Upper lobe of right lung (tissue), 1 donor: Measurements from ENCODE around the gene LDHD. TPM values are rescaled to one million over a fixed set of nuclear protein-coding genes. Genes with fewer than 3 reads are reported as not detected.
A peak's percentile ranks its signal among the peaks of the same experiment; 100 is the strongest.

Experiments used
- ATAC-seq: fragments of 200-7000 bp; cut with Tn5 transposase; one replicate; pipeline ENCODE4 v1.9.1; 2020; ENCODE audit warnings: mild to moderate bottlenecking, moderate library complexity
- DNase-seq: peaks from one replicate; pipeline ENCODE4 v3.0.0-alpha.2; 2020
- H3K27ac ChIP-seq: fragments of 200-600 bp; one replicate; pipeline ENCODE4 v1.8.0; 2022
- H3K27me3 ChIP-seq: fragments of 200-600 bp; one replicate; pipeline ENCODE4 v1.8.0; 2022; ENCODE audit warnings: mild to moderate bottlenecking
- H3K36me3 ChIP-seq: fragments of 200-600 bp; one replicate; pipeline ENCODE4 v1.8.0; 2022
- H3K4me1 ChIP-seq: fragments of 200-600 bp; one replicate; pipeline ENCODE4 v1.8.0; 2022
- H3K4me3 ChIP-seq: fragments of 200-600 bp; one replicate; pipeline ENCODE4 v1.8.0; 2022; ENCODE audit warnings: mild to moderate bottlenecking
- H3K9me3 ChIP-seq: fragments of 200-600 bp; one replicate; pipeline ENCODE4 v1.8.0; 2022
- CTCF ChIP-seq: fragments of 200-600 bp; IDR thresholded peaks from one replicate; pipeline ENCODE4 v1.8.0; 2022; ENCODE audit warnings: antibody characterized with exemption
- intact Hi-C: fragments of 100-400 bp; cut with DNase I; formaldehyde crosslinking; loops from one replicate; pipeline ENCODE4 v1.11.0; 2022
- total RNA-seq: library from RNA; stranded (reverse); fragmentation: NEBNext Ultra II Directional; extraction: Animal tissue kit (Norgen Biotek cat#: 25700); gene quantifications from one replicate; pipeline ENCODE4 v1.2.1, GENCODE V29; 2021
- donor health status: DM: no; HTN: yes; CAD: no; lungs with severe emphysema.

LDHD gene
- total RNA-seq, 1 donor from 2014 or later: 10.7 TPM

GRCh38 chr16:75099075-75099667 lies 17.4 kb downstream of the LDHD start:
- no peak overlapping the region for H3K4me3 ChIP-seq
- intact Hi-C loops: no loop called here
- H3K27ac ChIP-seq: peak overlapping the region; percentile 73
- peaks cover 36% of the 10 kb centered on the region for H3K4me1 ChIP-seq
- no peak for TF ChIP-seq CTCF
- H3K36me3 ChIP-seq: peaks cover 7% of the 10 kb centered on the region
- ATAC-seq: no peak
- DNase-seq: no peak
- H3K9me3 ChIP-seq: no peaks in the 10 kb centered on the region
- no peaks in the 10 kb centered on the region for H3K27me3 ChIP-seq

- peak; percentile 54 for ATAC-seq
- Histone ChIP-seq H3K36me3 (peaks cover 7% of the 10 kb centered on the region), H3K4me3 (no peak overlapping the region), H3K27ac (peak overlapping the region; percentile 73), H3K4me1 (peaks cover 36% of the 10 kb centered on the region), H3K9me3 (no peaks in the 10 kb centered on the region), H3K27me3 (no peaks in the 10 kb centered on the region)
- no peak for TF ChIP-seq CTCF
- intact Hi-C loops: no loop called here
- peak; percentile 70 for DNase-seq
Observed at GRCh38 chr16:75097941-75098901, 18.4 kb downstream of the LDHD start.

- H3K4me1 ChIP-seq: peaks cover 36% of the 10 kb centered on the region
- H3K9me3 ChIP-seq: no peaks in the 10 kb centered on the region
- DNase-seq (no peak), ATAC-seq (no peak)
- no peak for TF ChIP-seq CTCF
- peak overlapping the region; percentile 5 for H3K27ac ChIP-seq
- H3K36me3 ChIP-seq: peaks cover 7% of the 10 kb centered on the region
- intact Hi-C loops: no loop called here
- no peak overlapping the region for H3K4me3 ChIP-seq
- H3K27me3 ChIP-seq: no peaks in the 10 kb centered on the region
Observed at GRCh38 chr16:75097191-75097761, 19.3 kb downstream of the LDHD start.

GRCh38 chr16:75096656-75097055 lies 19.9 kb downstream of the LDHD start:
- peak; percentile 77 for DNase-seq
- peaks cover 36% of the 10 kb centered on the region for H3K4me1 ChIP-seq
- ATAC-seq: peak; percentile 76
- no peaks in the 10 kb centered on the region for H3K9me3 ChIP-seq
- peak overlapping the region; percentile 5 for H3K27ac ChIP-seq
- H3K4me3 ChIP-seq: no peak overlapping the region
- H3K36me3 ChIP-seq: peaks cover 7% of the 10 kb centered on the region
- intact Hi-C loops: no loop called here
- H3K27me3 ChIP-seq: no peaks in the 10 kb centered on the region
- TF ChIP-seq CTCF: peak; percentile 44

DNA sequence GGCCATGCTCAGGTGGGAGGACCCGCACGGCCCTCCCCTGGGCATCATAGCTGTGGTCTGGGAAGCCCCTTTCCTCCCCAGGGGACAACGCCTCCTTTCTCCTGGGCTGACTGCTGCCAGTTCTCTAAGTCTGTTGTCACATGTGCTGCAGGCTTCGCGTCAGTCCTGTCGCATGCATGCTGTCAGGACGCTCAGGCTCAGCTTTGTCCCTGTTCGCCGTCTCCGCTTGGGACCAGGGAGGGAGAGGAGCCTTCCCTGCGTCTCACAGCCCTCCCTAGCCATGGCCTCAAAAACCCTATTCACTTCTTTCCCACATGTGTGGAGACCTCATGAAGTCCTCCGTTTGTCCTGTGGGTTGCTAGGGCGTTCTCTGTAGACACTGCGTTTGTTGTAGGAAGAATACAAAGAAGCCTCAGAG lies 21.4 kb downstream of the LDHD start:
- ATAC-seq (no peak), DNase-seq (no peak)
- intact Hi-C loops: no loop called here
- Histone ChIP-seq H3K27ac (no peak overlapping the region), H3K4me1 (peaks cover 33% of the 10 kb centered on the region), H3K9me3 (no peaks in the 10 kb centered on the region), H3K36me3 (peaks cover 7% of the 10 kb centered on the region), H3K27me3 (no peaks in the 10 kb centered on the region), H3K4me3 (no peak overlapping the region)
- TF ChIP-seq CTCF: no peak
